NCI-H774 (cell line): ENCODE results near the gene CYP4X1.
A peak's percentile ranks its signal among the peaks of the same experiment; 100 is the strongest.
"Not testable (repeated sequence)": the region's sequence is repeated elsewhere in the genome, so short reads cannot be mapped to it uniquely, and the experiment has no call there.

Experiments
- DNase-seq: peaks from one replicate; lab custom pipeline; 2025; lab: John Stamatoyannopoulos, UW

Gene CYP4X1

GRCh38 chr1:47023268-47024140 is at the start of gene CYP4X1:
Gene CYP4X1, plus strand, starts transcription at chr1:47023669. Its CDS starts 149 bp downstream, at chr1:47023818.
- no peak for DNase-seq

GRCh38 chr1:46983166-46983829 is 40.2 kb upstream of the CYP4X1 start:
- DNase-seq, result no peak

GRCh38 chr1:46983830-46984586 is 39.5 kb upstream of the CYP4X1 start:
- DNase-seq, result no peak

- DNase-seq, result not testable (repeated sequence)
These were observed 32.9 kb upstream of the CYP4X1 start for GRCh38 chr1:46990541-46990940.

- DNase-seq, result peak; percentile 47
These were observed 32.2 kb upstream of the CYP4X1 start for GRCh38 chr1:46991083-46991923.

- DNase-seq, result no peak
These were observed 26.7 kb upstream of the CYP4X1 start for GRCh38 chr1:46996659-46997281.

GRCh38 chr1:47002211-47002610 is 21.3 kb upstream of the CYP4X1 start:
- DNase-seq, result no peak

GRCh38 chr1:47003896-47004403 is 19.5 kb upstream of the CYP4X1 start:
- DNase-seq, result no peak

- DNase-seq, result not testable (repeated sequence)
These were observed 17.0 kb upstream of the CYP4X1 start for GRCh38 chr1:47006437-47006836.

- no peak for DNase-seq
These were observed 10.2 kb upstream of the CYP4X1 start for GRCh38 chr1:47013293-47013692.

- no peak for DNase-seq
These were observed 2.4 kb upstream of the CYP4X1 start for GRCh38 chr1:47021070-47021469.

- no peak for DNase-seq
These were observed 802 bp downstream of the CYP4X1 start for GRCh38 chr1:47024141-47024801.

- DNase-seq, result no peak
These were observed 6.8 kb downstream of the CYP4X1 start for GRCh38 chr1:47030170-47030805.

- no peak for DNase-seq
These were observed 7.6 kb downstream of the CYP4X1 start for GRCh38 chr1:47031059-47031458.

- DNase-seq, result no peak
These were observed 8.1 kb downstream of the CYP4X1 start for GRCh38 chr1:47031585-47031984.

- DNase-seq, result no peak
These were observed 13.3 kb downstream of the CYP4X1 start for GRCh38 chr1:47036764-47037163.

- no peak for DNase-seq
These were observed 35.9 kb downstream of the CYP4X1 start for GRCh38 chr1:47059376-47059775.

GRCh38 chr1:47067097-47067594 is 43.7 kb downstream of the CYP4X1 start, which contains the start of gene CYP4Z1:
Gene CYP4Z1, plus strand, starts transcription at chr1:47067231. Its CDS starts 260 bp downstream, at chr1:47067491.
- DNase-seq, result no peak

GRCh38 chr1:47069080-47069479 is 45.6 kb downstream of the CYP4X1 start:
- DNase-seq, result not testable (repeated sequence)
